HepG2 (cell line): Measurements from ENCODE around the gene SSH3. TPM values are rescaled to one million over a fixed set of nuclear protein-coding genes. Genes with fewer than 3 reads are reported as not detected.

Source experiments
- ATAC-seq: fragments of 200-7000 bp; cut with Tn5 transposase; 3 replicates; pipeline ENCODE4 v1.9.1; 2020; ENCODE audit warnings: mild to moderate bottlenecking, moderate library complexity
- BruUV-seq: library from RNA; stranded (reverse); fragments of 400-500 nt; replicated peaks from 2 replicates; lab custom pipeline; 2021; lab: Mats Ljungman, UMichigan
- CTCF ChIA-PET: fragments of 300-600 bp; formaldehyde crosslinking; extraction: SDS; loops from one replicate; lab custom pipeline; 2021; ENCODE audit warnings: low total read pairs, inconsistent platforms, low intra/inter-chr PET ratio; lab: Yijun Ruan, JAX
- POLR2A ChIA-PET: fragments of 350-600 bp; sonication (Branson Sonifier 250); formaldehyde crosslinking; loops from one replicate; lab custom pipeline; 2020; ENCODE audit warnings: antibody characterized with exemption, inconsistent platforms; lab: Yijun Ruan, JAX
- DNase-seq: peaks from one replicate; pipeline ENCODE4 v3.0.0-alpha.2; 2015; ENCODE audit warnings: low spot score
- FAIRE-seq: peaks from 3 replicates; lab custom pipeline; 2011; peaks lifted over from hg19 to GRCh38; lab: Jason Lieb, UNC
- H2AFZ ChIP-seq: one replicate; pipeline ENCODE4 v1.6.1; 2011; ENCODE audit warnings: low read length, inconsistent platforms
- H3K27ac ChIP-seq: fragments of 300-600 bp; 3 replicates; pipeline ENCODE4 v1.8.0; 2011; ENCODE audit warnings: mixed run types, mild to moderate bottlenecking, mixed read lengths, low read length, inconsistent platforms; ENCODE audit not compliant: insufficient read depth; ENCODE audit errors: extremely low read length
- H3K27me3 ChIP-seq, 2 experiments: fragments of 200-600 bp in 1 of 2; 2 replicates in 1 of 2; 3 replicates in 1 of 2; pipeline versions ENCODE4 v1.6.0 to v1.8.0; 2011; ENCODE audit warnings: low read length in 2 of 2, mild to moderate bottlenecking in 2 of 2, moderate library complexity in 2 of 2, inconsistent platforms in 1 of 2; ENCODE audit not compliant: insufficient read depth in 2 of 2, control insufficient read depth in 1 of 2
- H3K36me3 ChIP-seq, 2 experiments: fragments of 200-600 bp in 1 of 2; replicated peaks in 1 of 2; 2 replicates in 1 of 2; 3 replicates in 1 of 2; pipeline versions ENCODE4 v1.5.1 to v1.8.0; 2011; ENCODE audit warnings: low read length in 2 of 2, inconsistent platforms in 1 of 2; ENCODE audit not compliant: insufficient read depth in 2 of 2, control insufficient read depth in 1 of 2
- H3K4me1 ChIP-seq: 2 replicates; pipeline ENCODE4 v1.5.1; 2012; ENCODE audit warnings: low read length, inconsistent platforms; ENCODE audit not compliant: insufficient read depth
- H3K4me2 ChIP-seq: 2 replicates; pipeline ENCODE4 v1.6.0; 2011; ENCODE audit warnings: low read depth, low read length, inconsistent platforms
- H3K4me3 ChIP-seq, 3 experiments: fragments of 200-600 bp in 1 of 3; sonication (generic), shearing (Covaris generic) in 1 of 3; replicated peaks in 1 of 3; 2 replicates each; pipeline ENCODE4 v1.5.1; 2011 to 2016; ENCODE audit warnings: low read length in 3 of 3, inconsistent platforms in 2 of 3, low read depth in 2 of 3, mild to moderate bottlenecking in 2 of 3, control low read depth in 1 of 3, mixed read lengths in 1 of 3; ENCODE audit not compliant: insufficient read depth in 1 of 3
- H3K79me2 ChIP-seq: one replicate; pipeline ENCODE4 v1.6.1; 2011; ENCODE audit warnings: low read length, inconsistent platforms; ENCODE audit not compliant: insufficient read depth
- H3K9ac ChIP-seq: 2 replicates; pipeline ENCODE4 v1.6.0; 2011; ENCODE audit warnings: mild to moderate bottlenecking, low read depth, low read length, inconsistent platforms; ENCODE audit not compliant: insufficient read depth
- H3K9me3 ChIP-seq: 2 replicates; pipeline ENCODE4 v1.5.1; 2012; ENCODE audit warnings: mild to moderate bottlenecking, low read length
- H4K20me1 ChIP-seq: 2 replicates; pipeline ENCODE4 v1.6.0; 2011; ENCODE audit warnings: inconsistent platforms, mild to moderate bottlenecking, low read length, moderate library complexity; ENCODE audit not compliant: insufficient read depth
- RAD51 ChIP-seq: fragments of 450-650 bp; IDR thresholded peaks from 2 replicates; pipeline ENCODE4 v1.6.1; 2016; ENCODE audit warnings: borderline replicate concordance
- ZNF33A ChIP-seq: sonication (generic); formaldehyde crosslinking; IDR thresholded peaks from 2 replicates; pipeline ENCODE4 v1.5.1; 2020; ENCODE audit warnings: missing genetic modification reagents, mild to moderate bottlenecking, moderate library complexity, borderline replicate concordance
- ZNF354B ChIP-seq: sonication (generic); formaldehyde crosslinking; IDR thresholded peaks from 2 replicates; pipeline ENCODE4 v1.8.0; 2022; ENCODE audit warnings: mild to moderate bottlenecking, missing genetic modification reagents
- ZNF44 ChIP-seq: sonication (generic); formaldehyde crosslinking; IDR thresholded peaks from 2 replicates; pipeline ENCODE4 v1.5.1; 2020; ENCODE audit warnings: mild to moderate bottlenecking, missing genetic modification reagents
- ZNF569 ChIP-seq: sonication (generic); formaldehyde crosslinking; IDR thresholded peaks from 2 replicates; pipeline ENCODE4 v1.5.0; 2020; ENCODE audit warnings: mild to moderate bottlenecking, missing genetic modification reagents, moderate library complexity, borderline replicate concordance
- ZSCAN9 ChIP-seq: IDR thresholded peaks from 2 replicates; pipeline ENCODE4 v1.6.1; 2016; ENCODE audit warnings: borderline replicate concordance
- WGBS: methylation state at CpG from one replicate; pipeline ENCODE4 v1.1.6; 2017; ENCODE audit warnings: low lambda C conversion rate; 5-methylcytosine and 5-hydroxymethylcytosine counted together
- in situ Hi-C: cut with HindIII; loops from 2 replicates; pipeline ENCODE4 v1.10.0; 2017; ENCODE audit warnings: low pct_unique_long_range_greater_than_20kb; ENCODE audit not compliant: extremely low pct_ligation_motif_present
- intact Hi-C: fragments of 100-400 bp; cut with micrococcal nuclease; formaldehyde crosslinking; loops from one replicate; pipeline ENCODE4 v1.10.0; 2022; ENCODE audit not compliant: unreplicated experiment
- polyA plus RNA-seq, 8 experiments: library from polyadenylated mRNA; depleted of rRNA in 3 of 8; stranded (reverse) in 7 of 8; unstranded in 1 of 8; fragments of >200 nt; fragmentation: Illumina TruSeq in 4 of 8; extraction: Trizol in 4 of 8; gene quantifications; 2 replicates each; pipeline versions ENCODE4 v1.2.1 to v1.2.3, GENCODE V29; 2011 to 2016; ENCODE audit warnings: low read depth in 4 of 8, missing spikeins in 1 of 8, mixed read lengths in 1 of 8; ENCODE audit not compliant: insufficient read depth in 1 of 8
- total RNA-seq, 5 experiments: library from RNA; depleted of rRNA; stranded (reverse); fragments of >200 nt; fragmentation: Illumina TruSeq; extraction: Trizol; gene quantifications; 2 replicates each; pipeline ENCODE4 v1.2.3, GENCODE V29; 2016; ENCODE audit warnings: low read depth in 1 of 5
- TF ChIP-seq, protein P1 (sequence below): sonication (generic); formaldehyde crosslinking; conservative IDR thresholded peaks from 2 replicates; pipeline ENCODE4 v1.8.0; 2022; ENCODE audit warnings: missing genetic modification reagents
- TF ChIP-seq, protein P2 (sequence below): sonication (generic); formaldehyde crosslinking; IDR thresholded peaks from 2 replicates; pipeline ENCODE4 v1.5.0; 2020; ENCODE audit warnings: missing genetic modification reagents

Gene SSH3
- total and polyA plus RNA-seq, 2 of the 13 experiments (the other 11 are each of a cell fraction or from before 2014, with no cell fraction given), result 12.4 to 18.8 TPM

DNA sequence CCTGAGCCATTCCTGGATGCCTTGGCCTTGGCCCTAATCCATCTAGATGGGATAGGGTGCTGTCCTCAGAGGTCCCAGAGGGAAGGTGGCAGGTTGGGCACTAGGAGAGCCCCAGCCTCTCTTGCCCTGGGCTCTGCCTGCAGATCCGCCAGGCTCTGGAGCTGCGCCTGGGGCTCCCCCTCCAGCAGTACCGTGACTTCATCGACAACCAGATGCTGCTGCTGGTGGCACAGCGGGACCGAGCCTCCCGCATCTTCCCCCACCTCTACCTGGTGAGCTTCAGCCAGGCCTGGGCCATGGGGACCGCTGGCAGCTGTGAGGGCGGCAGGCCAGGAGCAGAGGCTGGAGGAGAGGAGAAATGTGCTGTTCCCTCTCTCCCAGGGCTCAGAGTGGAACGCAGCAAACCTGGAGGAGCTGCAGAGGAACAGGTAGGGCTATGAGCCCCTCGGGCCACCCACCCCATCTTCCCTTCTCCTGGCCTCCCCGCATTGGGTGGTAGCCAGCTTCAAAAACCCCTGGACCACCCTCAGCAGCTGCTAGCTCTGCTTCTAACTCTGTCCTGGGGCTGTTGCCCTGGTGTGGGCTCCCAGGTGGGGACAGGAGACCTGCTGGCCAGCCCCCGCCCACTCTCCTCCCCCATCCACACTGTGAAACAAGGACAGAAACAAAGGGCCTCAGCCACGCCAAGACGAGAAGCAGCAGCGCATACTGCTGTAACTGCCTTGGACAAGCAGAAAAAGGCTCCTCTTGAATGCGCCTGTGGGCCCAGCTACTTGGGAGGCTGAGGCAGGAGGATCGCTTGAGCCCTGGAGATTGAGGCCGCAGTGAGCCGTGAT lies 4.9 kb downstream of the SSH3 start:
- FAIRE-seq, result no peak
- intact Hi-C loops, result no loop called here

More for the DNA sequence above, 4.9 kb downstream of the SSH3 start:
- DNase-seq (no peak), ATAC-seq (no peak)
- CTCF ChIA-PET, result no interaction called here
- 98% methylated on average over 8 of the region's 20 CpGs for WGBS
- Histone ChIP-seq H3K79me2 (peaks cover 5% of the 10 kb centered on the region), H3K36me3 (peaks cover 0 to 2% of the 10 kb centered on the region in 2 experiments; a peak in 3 of 5 replicates), H3K27ac (no peak overlapping the region), H3K9ac (no peak overlapping the region), H3K27me3 (no peaks in the 10 kb centered on the region), H4K20me1 (no peaks in the 10 kb centered on the region), H3K4me3 (no peak overlapping the region), H3K4me2 (no peak overlapping the region), H3K9me3 (no peaks in the 10 kb centered on the region), H2AFZ (no peak overlapping the region), H3K4me1 (peaks cover 12% of the 10 kb centered on the region)
- no TSS peak for BruUV-seq
- TF ChIP-seq ZNF33A (CRISPR knock-in tag) (no peak), ZSCAN9 (CRISPR knock-in tag) (no peak), ZNF44 (CRISPR knock-in tag) (no peak), ZNF569 (CRISPR knock-in tag) (no peak), RAD51 (no peak), ZNF354B (no peak)
- TF ChIP-seq, protein P1, sequence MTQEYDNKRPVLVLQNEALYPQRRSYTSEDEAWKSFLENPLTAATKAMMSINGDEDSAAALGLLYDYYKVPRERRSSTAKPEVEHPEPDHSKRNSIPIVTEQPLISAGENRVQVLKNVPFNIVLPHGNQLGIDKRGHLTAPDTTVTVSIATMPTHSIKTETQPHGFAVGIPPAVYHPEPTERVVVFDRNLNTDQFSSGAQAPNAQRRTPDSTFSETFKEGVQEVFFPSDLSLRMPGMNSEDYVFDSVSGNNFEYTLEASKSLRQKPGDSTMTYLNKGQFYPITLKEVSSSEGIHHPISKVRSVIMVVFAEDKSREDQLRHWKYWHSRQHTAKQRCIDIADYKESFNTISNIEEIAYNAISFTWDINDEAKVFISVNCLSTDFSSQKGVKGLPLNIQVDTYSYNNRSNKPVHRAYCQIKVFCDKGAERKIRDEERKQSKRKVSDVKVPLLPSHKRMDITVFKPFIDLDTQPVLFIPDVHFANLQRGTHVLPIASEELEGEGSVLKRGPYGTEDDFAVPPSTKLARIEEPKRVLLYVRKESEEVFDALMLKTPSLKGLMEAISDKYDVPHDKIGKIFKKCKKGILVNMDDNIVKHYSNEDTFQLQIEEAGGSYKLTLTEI (CRISPR knock-in tag), result no peak
- TF ChIP-seq, protein P2, sequence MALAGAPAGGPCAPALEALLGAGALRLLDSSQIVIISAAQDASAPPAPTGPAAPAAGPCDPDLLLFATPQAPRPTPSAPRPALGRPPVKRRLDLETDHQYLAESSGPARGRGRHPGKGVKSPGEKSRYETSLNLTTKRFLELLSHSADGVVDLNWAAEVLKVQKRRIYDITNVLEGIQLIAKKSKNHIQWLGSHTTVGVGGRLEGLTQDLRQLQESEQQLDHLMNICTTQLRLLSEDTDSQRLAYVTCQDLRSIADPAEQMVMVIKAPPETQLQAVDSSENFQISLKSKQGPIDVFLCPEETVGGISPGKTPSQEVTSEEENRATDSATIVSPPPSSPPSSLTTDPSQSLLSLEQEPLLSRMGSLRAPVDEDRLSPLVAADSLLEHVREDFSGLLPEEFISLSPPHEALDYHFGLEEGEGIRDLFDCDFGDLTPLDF (CRISPR knock-in tag), result no peak
- POLR2A ChIA-PET, result interaction anchor here (0.9 kb wide), 1 partner anchor 9 kb away, joined by 3 read pairs; no protein-coding TSS in a partner anchor
- in situ Hi-C loops, result no loop called here
